Measurements from ENCODE around the gene ZFHX2. TPM values are rescaled to one million over a fixed set of nuclear protein-coding genes. Genes with fewer than 3 reads are reported as not detected.
"Not testable (repeated sequence)": the region's sequence is repeated elsewhere in the genome, so short reads cannot be mapped to it uniquely, and the experiment has no call there.

Gene ZFHX2
- total RNA-seq (2014; rRNA removed; shearing (Covaris generic)), result under 0.01 and 0.03 TPM in 2 replicates

DNA sequence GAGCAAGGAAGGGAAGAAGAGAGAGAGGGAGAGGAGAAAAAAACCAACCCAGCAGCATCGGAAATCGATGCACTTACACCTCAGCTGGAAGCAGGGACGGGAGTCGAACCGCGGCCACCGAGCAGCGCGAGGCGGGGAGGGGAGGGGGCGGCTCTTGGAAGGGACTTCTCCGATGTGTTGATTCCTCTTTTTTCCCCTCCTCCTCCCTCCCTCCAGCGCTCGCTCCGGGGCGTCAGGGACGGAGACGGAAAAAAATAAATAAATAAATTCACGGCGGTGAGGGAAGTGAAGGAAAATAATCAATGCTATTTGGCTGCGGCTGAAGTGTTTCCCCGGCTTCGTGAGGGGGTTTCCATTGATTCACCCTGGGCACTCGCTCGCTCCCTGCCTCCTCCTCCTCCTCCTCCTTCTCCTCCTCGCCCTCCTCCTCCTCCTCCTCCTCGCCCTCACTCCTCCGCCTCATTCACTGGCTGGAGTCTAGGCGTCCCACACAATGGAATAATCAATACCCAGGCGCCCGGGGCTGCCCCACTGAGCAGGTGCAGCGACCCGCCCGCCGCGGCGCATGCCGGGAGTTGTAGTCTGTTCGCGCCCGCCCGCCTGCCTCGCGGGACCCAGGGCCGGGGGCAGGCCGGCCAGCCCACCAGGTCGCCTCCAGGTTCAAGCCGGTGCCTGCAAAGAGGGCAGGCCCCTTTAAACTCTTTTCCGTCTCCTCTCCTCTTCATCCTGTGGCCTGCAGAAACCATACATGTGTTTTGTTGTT is at the start of gene ZFHX2:
ZFHX2 (minus strand) TSS at position 500 of the 763 bp plus-strand sequence. CDS start 16,440 bp downstream, outside the sequence.
- in situ Hi-C loops (cut with HindIII; ENCODE audit: low sequenced_read_pairs), result no loop called here
- DNase-seq (ENCODE audit: low spot score), result peak; percentile 85

DNA sequence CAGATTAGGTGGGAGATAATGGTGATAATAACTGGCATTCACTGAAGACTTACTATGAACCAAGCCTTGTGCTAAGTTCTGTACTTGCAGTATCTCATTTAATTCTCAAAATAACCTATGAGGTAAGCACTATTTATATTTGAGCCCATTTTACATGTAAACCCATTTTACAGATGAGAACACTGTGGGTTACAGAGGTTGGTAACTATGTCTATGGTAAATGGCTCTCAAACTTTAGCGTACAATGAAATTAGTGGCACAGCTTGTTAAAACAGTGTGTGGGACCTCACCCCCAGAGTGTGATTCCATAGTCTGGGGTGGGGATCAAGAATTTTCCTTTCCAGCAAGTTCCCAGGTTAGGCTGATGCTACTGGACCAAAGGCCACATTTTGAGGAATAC is 49.2 kb upstream of the ZFHX2 start:
- in situ Hi-C loops (cut with HindIII; ENCODE audit: low sequenced_read_pairs), result no loop called here
- DNase-seq (ENCODE audit: low spot score), result no peak

DNA sequence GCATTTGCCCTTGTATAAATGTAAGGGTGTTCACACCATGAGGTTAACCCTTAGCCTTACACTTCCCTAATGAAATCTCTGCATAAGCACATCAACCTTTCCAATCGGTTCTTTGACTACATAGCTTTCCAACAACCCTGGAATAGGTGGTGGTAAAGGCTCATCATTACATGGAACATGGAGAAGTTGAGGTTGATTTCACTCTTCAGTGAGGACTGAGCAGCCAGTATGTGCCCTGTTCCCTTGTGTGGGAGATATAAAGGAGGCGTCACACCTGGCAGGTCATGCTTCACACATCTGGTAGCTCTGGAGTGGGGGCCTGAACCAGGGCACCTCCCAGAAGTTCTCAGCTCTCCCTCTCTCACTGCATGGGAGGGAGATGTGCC is 48.8 kb upstream of the ZFHX2 start:
- in situ Hi-C loops (cut with HindIII; ENCODE audit: low sequenced_read_pairs), result no loop called here
- no peak for DNase-seq (ENCODE audit: low spot score)

- DNase-seq (ENCODE audit: low spot score); in situ Hi-C loops (cut with HindIII; ENCODE audit: low sequenced_read_pairs): not testable (repeated sequence)
Observed at GRCh38 chr14:23594191-23594590, 42.6 kb upstream of the ZFHX2 start.

- DNase-seq (ENCODE audit: low spot score), result no peak
- in situ Hi-C loops (cut with HindIII; ENCODE audit: low sequenced_read_pairs), result no loop called here
Observed at GRCh38 chr14:23590198-23590597, 38.6 kb upstream of the ZFHX2 start.

- DNase-seq (ENCODE audit: low spot score), result no peak
- in situ Hi-C loops (cut with HindIII; ENCODE audit: low sequenced_read_pairs), result no loop called here
Observed at GRCh38 chr14:23589606-23590005, 38.0 kb upstream of the ZFHX2 start.

DNA sequence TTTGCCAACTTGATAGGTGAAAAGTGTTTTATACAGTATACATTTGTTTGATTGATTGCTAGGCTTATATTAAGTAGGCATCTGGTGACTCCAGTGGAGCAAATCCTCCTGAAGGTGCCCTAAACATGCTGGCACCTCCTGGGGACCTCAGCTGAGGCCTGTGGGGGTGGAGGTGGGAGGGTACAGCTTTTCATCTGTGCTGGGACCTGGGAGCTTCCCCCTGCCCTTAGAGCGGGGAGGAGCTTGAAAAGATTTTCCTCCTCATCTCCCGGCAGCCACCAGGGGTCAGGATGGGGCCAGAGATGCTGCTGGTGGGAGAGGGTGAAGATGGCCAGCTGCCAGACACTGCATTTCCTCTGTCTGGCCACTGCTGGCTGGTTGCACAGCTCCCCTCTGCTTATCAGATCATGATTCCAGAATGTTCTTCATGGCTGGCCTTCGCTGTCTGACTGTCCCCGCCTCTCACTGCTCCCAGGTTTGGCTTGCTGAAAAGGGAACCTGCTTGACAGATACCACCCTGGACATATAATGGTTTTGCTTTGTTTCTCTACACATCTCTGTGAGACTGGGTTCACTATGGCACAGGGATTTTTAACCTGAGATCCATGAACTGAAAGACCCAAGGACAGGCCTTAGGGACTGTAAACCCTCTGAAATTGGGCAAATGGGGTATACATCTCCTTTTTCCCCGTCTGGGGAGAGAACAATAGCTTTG is 37.5 kb upstream of the ZFHX2 start:
- in situ Hi-C loops (cut with HindIII; ENCODE audit: low sequenced_read_pairs), result no loop called here
- DNase-seq (ENCODE audit: low spot score), result peak; percentile 80

DNA sequence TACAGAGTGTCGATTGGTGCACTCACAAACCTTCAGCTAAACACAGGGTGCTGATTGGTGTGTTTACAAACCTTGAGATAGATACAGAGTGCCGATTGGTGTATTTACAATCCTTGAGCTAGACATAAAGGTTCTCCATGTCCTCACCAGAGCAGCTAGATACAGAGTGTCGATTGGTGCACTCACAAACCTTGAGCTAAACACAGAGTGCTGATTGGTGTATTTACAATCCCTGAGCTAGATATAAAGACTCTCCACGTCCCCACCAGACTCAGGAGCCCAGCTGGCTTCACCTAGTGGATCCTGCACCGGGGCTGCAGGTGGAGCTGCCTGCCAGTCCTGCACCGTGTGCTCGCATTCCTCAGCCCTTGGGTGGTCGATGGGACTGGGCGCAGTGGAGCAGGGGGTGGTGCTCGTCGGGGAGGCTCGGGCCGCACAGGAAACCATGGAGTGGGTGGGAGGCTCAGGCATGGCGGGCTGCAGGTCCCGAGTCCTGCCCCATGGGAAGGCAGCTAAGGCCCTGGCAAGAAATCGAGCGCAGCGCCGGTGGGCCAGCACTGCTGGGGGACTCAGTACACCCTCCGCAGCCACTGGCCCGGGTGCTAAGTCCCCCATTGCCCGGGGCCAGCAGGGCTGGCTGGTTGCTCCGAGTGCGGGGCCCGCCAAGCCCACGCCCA is 33.1 kb upstream of the ZFHX2 start:
- DNase-seq (ENCODE audit: low spot score); in situ Hi-C loops (cut with HindIII; ENCODE audit: low sequenced_read_pairs): not testable (repeated sequence)

DNA sequence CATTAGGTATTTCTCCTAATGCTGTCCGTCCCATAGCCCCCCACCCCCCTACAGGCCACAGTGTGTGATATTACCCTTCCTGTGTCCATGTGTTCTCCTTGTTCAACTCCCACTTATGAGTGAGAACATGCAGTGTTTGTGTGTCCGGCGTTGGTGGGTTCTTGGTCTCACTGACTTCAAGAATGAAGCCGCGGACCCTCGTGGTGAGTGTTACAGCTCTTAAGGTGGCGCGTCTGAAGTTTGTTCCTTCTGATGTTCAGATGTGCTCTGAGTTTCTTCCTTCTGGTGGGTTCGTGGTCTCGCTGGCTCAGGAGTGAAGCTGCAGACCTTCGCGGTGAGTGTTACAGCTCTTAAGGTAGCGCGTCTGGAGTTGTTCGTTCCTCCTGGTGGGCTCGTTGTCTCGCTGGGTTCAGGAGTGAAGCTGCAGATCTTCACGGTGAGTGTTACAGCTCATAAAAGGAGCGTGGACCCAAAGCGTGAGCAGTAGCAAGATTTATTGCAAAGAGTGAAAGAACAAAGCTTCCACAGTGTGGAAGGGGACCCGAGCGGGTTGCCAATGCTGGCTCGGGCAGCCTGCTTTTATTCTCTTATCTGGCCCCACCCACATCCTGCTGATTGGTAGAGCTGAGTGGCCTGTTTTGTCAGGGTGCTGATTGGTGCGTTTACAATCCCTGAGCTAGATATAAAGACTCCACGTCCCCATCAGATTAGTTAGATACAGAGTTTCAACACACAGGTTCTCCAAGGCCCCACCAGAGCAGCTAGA is 32.4 kb upstream of the ZFHX2 start:
- DNase-seq (ENCODE audit: low spot score); in situ Hi-C loops (cut with HindIII; ENCODE audit: low sequenced_read_pairs): not testable (repeated sequence)

DNA sequence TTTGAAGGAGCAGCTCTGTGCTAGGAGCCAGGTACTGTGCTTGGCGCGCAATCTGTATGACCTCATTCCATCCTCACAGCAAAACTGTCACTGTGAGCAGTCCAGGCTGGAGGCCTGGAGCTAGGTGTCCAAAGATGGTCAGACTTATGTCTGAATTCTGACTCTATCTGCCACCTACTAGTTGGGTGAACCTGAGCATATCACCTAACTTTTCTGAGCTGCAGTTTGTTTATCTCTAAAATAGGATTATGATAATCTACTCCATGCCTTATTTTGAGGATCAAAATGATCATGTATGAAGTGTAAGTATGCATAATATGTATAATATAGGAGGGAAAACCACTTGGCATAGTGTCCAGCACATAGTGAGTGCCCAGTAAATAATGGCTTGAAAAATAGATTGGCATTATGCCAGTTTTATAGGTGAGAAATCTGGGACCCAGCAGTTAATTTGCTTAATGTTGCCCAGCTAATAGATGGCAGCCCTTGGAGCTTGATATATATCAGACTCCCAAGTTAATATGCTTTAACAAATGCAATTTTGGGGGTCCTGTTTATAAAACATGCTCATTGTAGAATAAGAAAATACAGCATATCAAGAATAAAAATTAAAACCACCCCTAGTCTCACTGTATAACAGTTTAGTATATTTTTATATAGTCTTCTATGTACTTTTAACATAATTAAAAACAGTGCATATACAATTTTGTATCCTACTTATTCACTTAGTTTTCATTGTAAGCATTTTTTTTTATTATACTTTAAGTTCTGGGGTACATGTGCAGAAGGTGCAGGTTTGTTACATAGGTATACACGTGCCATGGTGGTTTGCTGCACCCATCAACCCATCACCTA is 31.6 kb upstream of the ZFHX2 start:
- in situ Hi-C loops (cut with HindIII; ENCODE audit: low sequenced_read_pairs), result no loop called here
- peak; percentile 78 for DNase-seq (ENCODE audit: low spot score)

- DNase-seq (ENCODE audit: low spot score), result no peak
- in situ Hi-C loops (cut with HindIII; ENCODE audit: low sequenced_read_pairs), result no loop called here
Observed at GRCh38 chr14:23580948-23581281, 29.4 kb upstream of the ZFHX2 start.

DNA sequence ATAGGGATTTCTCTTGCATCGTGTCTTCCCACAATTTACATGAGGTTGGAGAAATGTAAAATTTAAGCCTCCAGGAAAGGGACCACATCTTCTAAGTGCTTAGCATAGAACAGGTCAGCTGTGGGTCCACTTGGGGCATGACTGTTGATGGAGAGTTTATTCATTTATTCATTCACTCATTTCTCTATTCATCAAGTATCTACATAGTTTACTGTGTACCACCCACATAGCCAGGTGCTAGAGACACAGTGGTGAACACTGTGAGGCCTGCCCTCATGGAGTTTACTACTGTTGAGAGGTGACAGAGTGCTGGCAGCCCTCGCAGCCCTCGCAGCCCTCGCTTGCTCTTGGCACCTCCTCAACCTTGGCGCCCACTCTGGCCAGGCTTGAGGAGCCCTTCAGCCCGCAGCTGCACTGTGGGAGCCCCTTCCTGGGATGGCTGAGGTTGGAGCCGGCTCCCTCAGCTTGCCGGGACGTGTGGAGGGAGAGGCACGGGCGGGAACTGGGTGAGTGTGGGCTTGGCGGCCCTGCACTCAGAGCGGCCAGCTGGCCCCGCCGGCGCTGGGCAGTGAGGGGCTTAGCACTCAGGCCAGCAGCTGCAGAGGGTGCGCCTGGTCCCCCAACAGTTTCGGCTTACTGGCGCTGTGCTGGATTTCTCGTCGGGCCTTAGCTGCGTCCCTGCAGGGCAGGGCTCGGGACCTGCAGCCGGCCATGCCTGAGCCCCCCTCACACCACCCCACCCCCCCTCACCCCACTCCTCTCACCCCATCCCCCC is 28.8 kb upstream of the ZFHX2 start:
- in situ Hi-C loops (cut with HindIII; ENCODE audit: low sequenced_read_pairs), result no loop called here
- no peak for DNase-seq (ENCODE audit: low spot score)

GRCh38 chr14:23579739-23580138 is 28.2 kb upstream of the ZFHX2 start:
- DNase-seq (ENCODE audit: low spot score), result no peak
- in situ Hi-C loops (cut with HindIII; ENCODE audit: low sequenced_read_pairs), result no loop called here

DNA sequence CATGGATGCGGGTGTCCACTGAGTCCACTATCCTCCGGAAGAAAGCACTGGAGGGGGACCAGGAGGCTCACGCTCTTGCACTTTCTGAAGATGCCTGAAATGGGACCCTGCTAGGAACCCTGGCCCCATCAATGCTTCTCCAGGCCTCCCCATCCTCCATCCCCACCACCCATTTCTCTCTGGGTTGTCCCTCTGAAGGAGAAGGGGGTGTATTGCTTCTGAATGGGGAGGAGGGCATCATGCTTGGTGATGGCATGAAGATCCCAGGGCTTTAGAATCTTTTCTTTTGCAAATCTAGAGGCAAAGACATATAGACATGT is 27.7 kb upstream of the ZFHX2 start:
- no peak for DNase-seq (ENCODE audit: low spot score)
- in situ Hi-C loops (cut with HindIII; ENCODE audit: low sequenced_read_pairs), result no loop called here

DNA sequence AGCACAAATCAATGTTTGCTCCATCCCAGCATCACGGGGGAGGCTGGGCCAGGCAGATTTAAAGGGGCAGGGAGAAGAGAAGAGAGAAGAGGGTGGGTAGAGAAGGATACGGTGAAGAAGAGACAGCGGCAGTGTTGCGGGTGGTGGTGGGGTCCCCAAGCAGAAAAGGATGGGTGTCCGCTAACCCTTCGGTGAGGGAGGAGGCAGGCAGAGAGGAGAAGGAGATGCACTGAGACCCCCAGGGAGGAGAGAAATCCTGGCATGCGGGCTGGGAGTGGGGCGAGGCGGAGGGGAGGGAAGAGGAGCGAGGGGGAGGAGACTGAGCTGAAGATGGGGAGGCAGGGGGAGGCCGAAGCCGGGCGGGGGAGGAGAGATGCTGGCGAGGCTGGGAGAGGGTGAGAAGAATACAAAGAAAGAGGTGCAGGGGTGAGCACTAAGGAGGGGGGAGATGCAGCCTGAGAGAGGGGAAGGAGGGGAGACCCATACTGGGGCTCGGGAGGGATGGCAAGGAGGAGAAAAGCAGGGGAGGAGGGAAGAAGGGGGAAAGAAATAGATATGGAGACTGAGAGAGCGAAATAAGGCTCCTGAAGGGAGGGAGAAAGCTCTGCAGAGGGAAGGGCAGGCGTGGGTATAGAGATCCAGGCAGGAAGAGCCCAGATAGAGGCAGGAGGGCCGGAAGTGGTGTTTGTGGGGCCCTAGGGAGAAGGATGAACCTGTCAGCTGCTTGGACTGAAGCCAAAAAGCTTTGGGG is 27.2 kb upstream of the ZFHX2 start, which contains the start of gene JPH4:
JPH4 (minus strand) TSS at position 231 of the 751 bp plus-strand sequence. CDS start 1,337 bp downstream, outside the sequence.
- peak; percentile 94 for DNase-seq (ENCODE audit: low spot score)

GRCh38 chr14:23577710-23578392 is 26.3 kb upstream of the ZFHX2 start:
- no peak for DNase-seq (ENCODE audit: low spot score)
- in situ Hi-C loops (cut with HindIII; ENCODE audit: low sequenced_read_pairs), result no loop called here

More for the DNA sequence above, 27.2 kb upstream of the ZFHX2 start, which contains the start of gene JPH4:
- in situ Hi-C loops (cut with HindIII; ENCODE audit: low sequenced_read_pairs), result no loop called here
